Measurements from ENCODE around the gene NEURL1B. TPM values are rescaled to one million over a fixed set of nuclear protein-coding genes. Genes with fewer than 3 reads are reported as not detected.

NEURL1B gene
- total and polyA plus RNA-seq, 10 donors, result 0.26 to 2.5 (median 1.2) TPM

DNA sequence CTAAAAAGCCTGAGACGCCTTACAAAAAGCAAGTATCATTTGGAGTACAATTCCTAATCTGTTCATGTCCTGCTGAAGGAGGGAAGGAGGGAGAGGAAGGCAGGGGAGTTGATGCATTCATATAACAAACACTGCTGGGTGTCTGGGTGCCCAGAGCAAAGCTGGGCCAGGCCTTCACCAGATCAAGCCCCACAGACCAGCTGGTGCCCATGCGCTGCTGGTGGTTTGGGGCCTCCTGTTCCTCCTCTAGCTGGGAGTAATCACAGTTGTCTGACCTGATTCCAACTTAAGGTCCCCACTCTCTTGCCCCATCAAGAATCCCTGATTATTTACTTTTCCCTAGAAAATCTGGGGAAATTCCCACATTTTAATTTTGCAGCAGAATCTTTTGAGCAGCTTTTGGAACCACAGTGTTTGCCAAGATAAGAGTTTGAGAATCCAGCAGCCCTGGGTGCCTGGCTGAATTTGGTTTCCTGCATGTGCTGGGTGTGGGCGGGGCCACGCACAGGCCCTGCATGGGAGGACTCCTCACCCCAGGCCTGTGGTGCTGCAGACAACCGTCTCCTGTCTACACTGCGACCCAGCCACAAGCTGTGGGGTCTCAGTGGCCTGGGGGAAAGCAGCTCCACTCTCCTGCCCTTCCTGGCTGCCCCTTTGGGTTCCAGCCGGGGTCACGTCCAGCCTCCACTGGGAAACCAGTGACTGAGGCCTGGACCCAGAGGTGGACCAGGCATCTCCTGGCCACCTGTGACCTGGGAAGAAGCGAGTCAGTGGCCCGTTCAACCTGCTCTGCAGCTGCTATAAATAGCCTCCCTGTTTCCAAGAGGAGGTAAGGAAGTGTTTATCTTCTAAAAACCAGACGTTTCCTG is 47.5 kb downstream of the NEURL1B start:
- Histone ChIP-seq H3K36me3 (no peaks in the 10 kb centered on the region), H3K27ac (peak overlapping the region in 2 of 8 donors; percentile 4 to 23), H3K4me1 (peaks cover 0 to 23% (median 9%) of the 10 kb centered on the region in 6 donors), H3K27me3 (replicated peaks in 1 of 7) (peaks cover 0 to 10% (median 0%) of the 10 kb centered on the region in 7 donors), H3K4me3 (no peak overlapping the region), H3K9me3 (no peaks in the 10 kb centered on the region)
- intact Hi-C loops (cut with DNase I; ENCODE audit: low total_unique reads), result no loop called here
- 33 to 46% (median 42%) methylated on average over 7 to 11 of the region's 11 CpGs for WGBS, 5 donors
- DNase-seq, result peak; percentile 79
- TF ChIP-seq POLR2AphosphoS5 (IDR thresholded peaks at IDR 0.05) (no peak), POLR2A (IDR thresholded peaks at IDR 0.05) (no peak)
- TF ChIP-seq, protein P1, sequence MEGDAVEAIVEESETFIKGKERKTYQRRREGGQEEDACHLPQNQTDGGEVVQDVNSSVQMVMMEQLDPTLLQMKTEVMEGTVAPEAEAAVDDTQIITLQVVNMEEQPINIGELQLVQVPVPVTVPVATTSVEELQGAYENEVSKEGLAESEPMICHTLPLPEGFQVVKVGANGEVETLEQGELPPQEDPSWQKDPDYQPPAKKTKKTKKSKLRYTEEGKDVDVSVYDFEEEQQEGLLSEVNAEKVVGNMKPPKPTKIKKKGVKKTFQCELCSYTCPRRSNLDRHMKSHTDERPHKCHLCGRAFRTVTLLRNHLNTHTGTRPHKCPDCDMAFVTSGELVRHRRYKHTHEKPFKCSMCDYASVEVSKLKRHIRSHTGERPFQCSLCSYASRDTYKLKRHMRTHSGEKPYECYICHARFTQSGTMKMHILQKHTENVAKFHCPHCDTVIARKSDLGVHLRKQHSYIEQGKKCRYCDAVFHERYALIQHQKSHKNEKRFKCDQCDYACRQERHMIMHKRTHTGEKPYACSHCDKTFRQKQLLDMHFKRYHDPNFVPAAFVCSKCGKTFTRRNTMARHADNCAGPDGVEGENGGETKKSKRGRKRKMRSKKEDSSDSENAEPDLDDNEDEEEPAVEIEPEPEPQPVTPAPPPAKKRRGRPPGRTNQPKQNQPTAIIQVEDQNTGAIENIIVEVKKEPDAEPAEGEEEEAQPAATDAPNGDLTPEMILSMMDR (IDR thresholded peaks at IDR 0.05 in 8 of 11, conservative IDR thresholded peaks at IDR 0.05 in 3 of 11), result no peak

DNA sequence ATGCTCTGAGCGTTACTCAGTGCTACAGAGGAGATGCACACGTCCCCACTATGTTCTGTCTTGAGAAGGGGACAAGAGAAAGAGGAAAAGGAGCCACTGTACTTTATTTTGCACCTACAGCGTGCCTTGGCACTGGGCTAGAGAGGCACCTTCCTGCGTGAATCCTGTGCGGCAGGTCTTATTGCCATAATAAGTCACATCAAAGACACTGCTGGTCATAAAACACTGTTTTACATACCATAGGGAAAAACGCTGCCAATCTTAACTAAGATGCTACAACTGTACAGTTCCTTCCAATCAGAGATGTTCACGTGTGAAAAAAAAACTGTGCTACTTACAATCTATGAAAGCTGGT is 48.1 kb downstream of the NEURL1B start:
- Histone ChIP-seq H3K9me3 (no peaks in the 10 kb centered on the region), H3K4me1 (peaks cover 0 to 23% (median 9%) of the 10 kb centered on the region in 6 donors), H3K36me3 (no peaks in the 10 kb centered on the region), H3K27ac (peak overlapping the region in 1 of 8 donors; percentile 23), H3K27me3 (replicated peaks in 1 of 7) (peaks cover 0 to 4% (median 0%) of the 10 kb centered on the region in 7 donors), H3K4me3 (no peak overlapping the region)
- TF ChIP-seq POLR2AphosphoS5 (IDR thresholded peaks at IDR 0.05) (no peak), POLR2A (IDR thresholded peaks at IDR 0.05) (no peak)
- TF ChIP-seq, protein P1 (IDR thresholded peaks at IDR 0.05 in 8 of 11, conservative IDR thresholded peaks at IDR 0.05 in 3 of 11), result no peak
- peak; percentile 4 for DNase-seq
- WGBS, 5 donors, result 52 to 65% (median 61%) methylated on average over 7 of the region's 7 CpGs
- intact Hi-C loops (cut with DNase I; ENCODE audit: low total_unique reads), result no loop called here

DNA sequence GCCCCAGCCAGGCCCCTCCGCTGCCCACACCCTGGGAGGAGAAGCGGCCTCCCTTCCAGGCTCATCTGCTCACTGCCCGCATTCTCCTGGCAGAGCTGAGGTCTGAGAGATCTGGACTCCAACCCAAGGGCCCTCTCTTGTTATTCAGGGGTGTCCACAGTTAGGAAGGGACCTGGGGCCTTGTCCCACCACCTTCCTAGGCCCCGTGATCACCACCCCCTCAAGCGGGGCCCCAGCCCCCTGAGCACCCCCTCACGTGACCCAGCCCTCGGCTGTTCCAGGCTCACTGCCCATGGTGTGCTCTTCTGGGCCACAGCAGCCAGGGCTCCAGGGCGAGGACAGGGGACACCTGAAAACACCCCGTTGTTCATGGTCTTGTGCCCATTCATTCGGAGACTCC is 48.7 kb downstream of the NEURL1B start:
- Histone ChIP-seq H3K4me1 (peaks cover 0 to 23% (median 9%) of the 10 kb centered on the region in 6 donors), H3K36me3 (no peaks in the 10 kb centered on the region), H3K27ac (no peak overlapping the region), H3K27me3 (replicated peaks in 1 of 7) (no peaks in the 10 kb centered on the region), H3K4me3 (no peak overlapping the region), H3K9me3 (no peaks in the 10 kb centered on the region)
- WGBS, 5 donors, result 80 to 90% (median 85%) methylated on average over 8 to 10 of the region's 10 CpGs
- DNase-seq, result peak; percentile 70
- intact Hi-C loops (cut with DNase I; ENCODE audit: low total_unique reads), result no loop called here
- TF ChIP-seq POLR2AphosphoS5 (IDR thresholded peaks at IDR 0.05), result no peak
- no peak for TF ChIP-seq POLR2A (IDR thresholded peaks at IDR 0.05)
- TF ChIP-seq, protein P1 (IDR thresholded peaks at IDR 0.05 in 8 of 11, conservative IDR thresholded peaks at IDR 0.05 in 3 of 11), result no peak

All from spleen (tissue), 11 donors.